Stimulated activated CD8-positive, alpha-beta memory T cell treated with anti-CD3 and anti-CD28 coated beads, Interleukin-12 subunit alpha, Interleukin-12 subunit beta, amount 100 ng/mL, for 24 hours (primary cell): ENCODE measurements around the gene UBALD2.
"Not testable (repeated sequence)": the region's sequence is repeated elsewhere in the genome, so short reads cannot be mapped to it uniquely, and the experiment has no call there.

Experiments
- DNase-seq: peaks from one replicate; pipeline ENCODE4 v3.0.0-alpha.2; 2020; ENCODE audit errors: extremely low read depth

The UBALD2 gene

GRCh38 chr17:76244721-76245120 is 20.4 kb upstream of the UBALD2 start:
- DNase-seq: not testable (repeated sequence)

- no peak for DNase-seq
Observed at GRCh38 chr17:76246080-76247066, 18.8 kb upstream of the UBALD2 start.

GRCh38 chr17:76247304-76247703 is 17.8 kb upstream of the UBALD2 start:
- DNase-seq: no peak

GRCh38 chr17:76248013-76248782 is 16.9 kb upstream of the UBALD2 start:
- no peak for DNase-seq

GRCh38 chr17:76250141-76250540 is 15.0 kb upstream of the UBALD2 start:
- DNase-seq: no peak

- DNase-seq: no peak
Observed at GRCh38 chr17:76251478-76252039, 13.6 kb upstream of the UBALD2 start.

GRCh38 chr17:76252040-76252954 is 12.9 kb upstream of the UBALD2 start:
- DNase-seq: no peak

- DNase-seq: not testable (repeated sequence)
Observed at GRCh38 chr17:76252967-76253766, 12.0 kb upstream of the UBALD2 start.

- DNase-seq: no peak
Observed at GRCh38 chr17:76253841-76254240, 11.3 kb upstream of the UBALD2 start.

- DNase-seq: no peak
Observed at GRCh38 chr17:76254275-76254674, 10.9 kb upstream of the UBALD2 start.

- DNase-seq: no peak
Observed at GRCh38 chr17:76255801-76256429, 9.2 kb upstream of the UBALD2 start.

GRCh38 chr17:76256430-76257050 is 8.6 kb upstream of the UBALD2 start:
- not testable (repeated sequence) for DNase-seq

GRCh38 chr17:76260220-76260619 is 4.9 kb upstream of the UBALD2 start:
- no peak for DNase-seq

GRCh38 chr17:76260669-76261068 is 4.5 kb upstream of the UBALD2 start:
- no peak for DNase-seq

- DNase-seq: no peak
Observed at GRCh38 chr17:76261421-76262215, 3.5 kb upstream of the UBALD2 start.

- no peak for DNase-seq
Observed at GRCh38 chr17:76262732-76263344, 2.3 kb upstream of the UBALD2 start.

- no peak for DNase-seq
Observed at GRCh38 chr17:76263896-76264295, 1.3 kb upstream of the UBALD2 start.

GRCh38 chr17:76264425-76264754 is 758 bp upstream of the UBALD2 start:
- no peak for DNase-seq
